Ishikawa (cell line): ENCODE data around the gene ENDOD1.
A peak's percentile ranks its signal among the peaks of the same experiment; 100 is the strongest.

ENCODE experiments used
- CEBPB ChIP-seq: IDR thresholded peaks from 2 replicates; pipeline ENCODE4 v1.6.1; 2012
- CREB1 ChIP-seq: IDR thresholded peaks from 2 replicates; pipeline ENCODE4 v1.6.1; 2012; ENCODE audit warnings: low read depth
- EGR1 ChIP-seq: IDR thresholded peaks from 2 replicates; pipeline ENCODE4 v1.6.1; 2012
- EP300 ChIP-seq: IDR thresholded peaks from 2 replicates; pipeline ENCODE4 v1.6.1; 2012; ENCODE audit warnings: borderline replicate concordance
- FOXM1 ChIP-seq: IDR thresholded peaks from 2 replicates; pipeline ENCODE4 v1.6.1; 2012; ENCODE audit warnings: low read depth, borderline replicate concordance
- MAX ChIP-seq: IDR thresholded peaks from 2 replicates; pipeline ENCODE4 v1.6.1; 2012
- NFIC ChIP-seq: IDR thresholded peaks from 2 replicates; pipeline ENCODE4 v1.6.1; 2012
- RAD21 ChIP-seq: IDR thresholded peaks from 2 replicates; pipeline ENCODE4 v1.6.1; 2012; ENCODE audit warnings: low read depth
- REST ChIP-seq: IDR thresholded peaks from 2 replicates; pipeline ENCODE4 v1.6.1; 2012; ENCODE audit warnings: low read depth, mild to moderate bottlenecking
- TAF1 ChIP-seq: IDR thresholded peaks from 2 replicates; pipeline ENCODE4 v1.6.1; 2012; ENCODE audit warnings: low read depth, mild to moderate bottlenecking
- TCF12 ChIP-seq: IDR thresholded peaks from 2 replicates; pipeline ENCODE4 v1.6.1; 2012; ENCODE audit warnings: low read depth
- TEAD4 ChIP-seq: IDR thresholded peaks from 2 replicates; pipeline ENCODE4 v1.6.1; 2012
- USF1 ChIP-seq: IDR thresholded peaks from 2 replicates; pipeline ENCODE4 v1.6.1; 2012
- YY1 ChIP-seq: IDR thresholded peaks from 2 replicates; pipeline ENCODE4 v1.6.1; 2012; ENCODE audit warnings: low read depth
- ZBTB7A ChIP-seq: IDR thresholded peaks from 2 replicates; pipeline ENCODE4 v1.6.1; 2012; ENCODE audit warnings: low read depth

ENDOD1 gene

GRCh38 chr11:95078526-95078925, 11.1 kb upstream of the ENDOD1 start:
- TF ChIP-seq EGR1, result no peak
- no peak for TF ChIP-seq REST
- no peak for TF ChIP-seq TCF12
- TF ChIP-seq CEBPB, result no peak
- no peak for TF ChIP-seq CREB1
- no peak for TF ChIP-seq MAX
- TF ChIP-seq FOXM1, result no peak
- TF ChIP-seq USF1, result no peak
- no peak for TF ChIP-seq EP300
- no peak for TF ChIP-seq RAD21
- no peak for TF ChIP-seq YY1
- TF ChIP-seq ZBTB7A, result no peak
- TF ChIP-seq NFIC, result no peak
- TF ChIP-seq TEAD4, result no peak
- no peak for TF ChIP-seq TAF1

- TF ChIP-seq REST, result no peak
- no peak for TF ChIP-seq MAX
- no peak for TF ChIP-seq TCF12
- no peak for TF ChIP-seq EP300
- TF ChIP-seq ZBTB7A, result no peak
- TF ChIP-seq EGR1, result no peak
- TF ChIP-seq YY1, result no peak
- TF ChIP-seq TAF1, result no peak
- no peak for TF ChIP-seq TEAD4
- no peak for TF ChIP-seq NFIC
- no peak for TF ChIP-seq CEBPB
- no peak for TF ChIP-seq FOXM1
- no peak for TF ChIP-seq CREB1
- TF ChIP-seq RAD21, result no peak
- no peak for TF ChIP-seq USF1
Observed at GRCh38 chr11:95081010-95081409, 8.6 kb upstream of the ENDOD1 start.

GRCh38 chr11:95081412-95081811, 8.2 kb upstream of the ENDOD1 start:
- TF ChIP-seq CEBPB, result no peak

GRCh38 chr11:95082576-95083001, 7.1 kb upstream of the ENDOD1 start:
- no peak for TF ChIP-seq YY1
- TF ChIP-seq FOXM1, result no peak
- TF ChIP-seq TAF1, result no peak
- TF ChIP-seq NFIC, result no peak

- TF ChIP-seq RAD21 (no peak), ZBTB7A (no peak), EGR1 (peak; percentile 61)
Observed at GRCh38 chr11:95084509-95084908, 5.1 kb upstream of the ENDOD1 start.

GRCh38 chr11:95085117-95085816, 4.4 kb upstream of the ENDOD1 start:
- no peak for TF ChIP-seq EGR1
- no peak for TF ChIP-seq FOXM1
- TF ChIP-seq EP300, result no peak
- TF ChIP-seq NFIC, result no peak

GRCh38 chr11:95086151-95086550, 3.5 kb upstream of the ENDOD1 start:
- no peak for TF ChIP-seq EGR1
- no peak for TF ChIP-seq YY1
- TF ChIP-seq REST, result no peak
- no peak for TF ChIP-seq RAD21
- TF ChIP-seq TAF1, result no peak
- no peak for TF ChIP-seq FOXM1
- TF ChIP-seq USF1, result no peak
- TF ChIP-seq TEAD4, result no peak
- TF ChIP-seq ZBTB7A, result no peak
- no peak for TF ChIP-seq NFIC
- TF ChIP-seq TCF12, result no peak
